K562 (cell line): Measurements from ENCODE around the gene COA6. TPM values are rescaled to one million over a fixed set of nuclear protein-coding genes. Genes with fewer than 3 reads are reported as not detected.
"Not testable (repeated sequence)": the region's sequence is repeated elsewhere in the genome, so short reads cannot be mapped to it uniquely, and the experiment has no call there.

Experiments
- ATAC-seq: fragments of 200-7000 bp; cut with Tn5 transposase; 3 replicates; pipeline ENCODE4 v1.9.1; 2020; ENCODE audit warnings: moderate library complexity
- BruUV-seq: library from RNA; stranded (reverse); fragments of 400-500 nt; replicated peaks from 2 replicates; lab custom pipeline; 2021; lab: Mats Ljungman, UMichigan
- CTCF ChIA-PET: fragments of 300-600 bp; formaldehyde crosslinking; extraction: SDS; loops from one replicate; lab custom pipeline; 2021; ENCODE audit warnings: low intra/inter-chr PET ratio; lab: Yijun Ruan, JAX
- POLR2A ChIA-PET: fragments of 300-600, 350-650 bp; sonication (Branson Sonifier 250); formaldehyde crosslinking; extraction: SDS; loops from one replicate; lab custom pipeline; 2021; ENCODE audit warnings: antibody characterized with exemption, inconsistent platforms; lab: Yijun Ruan, JAX
- DNase-seq, 4 experiments: peaks; one replicate each; pipeline versions ENCODE4 v3.0.0 to v3.0.0-alpha.2; 2011 to 2018; ENCODE audit warnings: low spot score in 3 of 4, mixed read lengths in 3 of 4; ENCODE audit errors: extremely low read depth in 1 of 4
- FAIRE-seq: peaks from 2 replicates; lab custom pipeline; 2011; peaks lifted over from hg19 to GRCh38; lab: Jason Lieb, UNC
- H2AFZ ChIP-seq: 2 replicates; pipeline ENCODE4 v1.6.0; 2011; ENCODE audit warnings: low read depth, low read length, control low read depth, inconsistent platforms
- H3K27ac ChIP-seq: fragments of 200-600 bp; 3 replicates; pipeline ENCODE4 v1.8.0; 2011; ENCODE audit warnings: low read depth, mild to moderate bottlenecking, control low read depth, inconsistent platforms, low read length, moderate library complexity, mixed read lengths; ENCODE audit errors: extremely low read depth
- H3K27me3 ChIP-seq, 2 experiments: fragments of 300-600 bp in 1 of 2; 2 replicates in 1 of 2; 3 replicates in 1 of 2; pipeline versions ENCODE4 v1.6.0 to v1.8.0; 2011; ENCODE audit warnings: inconsistent platforms in 2 of 2, low read length in 2 of 2, mild to moderate bottlenecking in 1 of 2, mixed read lengths in 1 of 2, moderate library complexity in 1 of 2; ENCODE audit not compliant: control insufficient read depth in 2 of 2, insufficient read depth in 2 of 2
- H3K36me3 ChIP-seq: fragments of 300-600 bp; 3 replicates; pipeline ENCODE4 v1.8.0; 2011; ENCODE audit warnings: mild to moderate bottlenecking, low read length, inconsistent platforms; ENCODE audit not compliant: control insufficient read depth, insufficient read depth
- H3K4me1 ChIP-seq, 2 experiments: fragments of 200-600 bp in 1 of 2; replicated peaks in 1 of 2; 2 replicates in 1 of 2; 3 replicates in 1 of 2; pipeline versions ENCODE4 v1.5.1 to v1.8.0; 2011; ENCODE audit warnings: inconsistent platforms in 2 of 2, low read length in 2 of 2, mild to moderate bottlenecking in 1 of 2, mixed read lengths in 1 of 2, moderate library complexity in 1 of 2; ENCODE audit not compliant: control insufficient read depth in 2 of 2, insufficient read depth in 2 of 2
- H3K4me2 ChIP-seq: 2 replicates; pipeline ENCODE4 v1.6.1; 2011; ENCODE audit warnings: low read length, control low read depth, inconsistent platforms, mixed read lengths; ENCODE audit not compliant: insufficient read depth
- H3K4me3 ChIP-seq: fragments of 200-600 bp; sonication (generic), shearing (Covaris generic); 2 replicates; pipeline ENCODE4 v1.5.1; 2016; ENCODE audit warnings: control low read depth, inconsistent platforms
- H3K79me2 ChIP-seq: fragments of 200-600 bp; 3 replicates; pipeline ENCODE4 v1.8.0; 2011; ENCODE audit warnings: low read length, inconsistent platforms; ENCODE audit not compliant: control insufficient read depth, insufficient read depth
- H3K9ac ChIP-seq, 2 experiments: 2 replicates each; pipeline versions ENCODE4 v1.6.0 to v1.6.1; 2011; ENCODE audit warnings: low read depth in 2 of 2, low read length in 2 of 2, control low read depth in 1 of 2, inconsistent platforms in 1 of 2, mild to moderate bottlenecking in 1 of 2, mixed read lengths in 1 of 2; ENCODE audit not compliant: insufficient read depth in 1 of 2
- H3K9me1 ChIP-seq: one replicate; pipeline ENCODE4 v1.6.0; 2011; ENCODE audit warnings: inconsistent platforms, mild to moderate bottlenecking, low read length, moderate library complexity; ENCODE audit not compliant: control insufficient read depth, insufficient read depth
- H3K9me3 ChIP-seq: replicated peaks from 2 replicates; pipeline ENCODE4 v1.5.1; 2011; ENCODE audit warnings: low read depth, low read length, inconsistent platforms; ENCODE audit not compliant: control insufficient read depth, insufficient read depth
- H4K20me1 ChIP-seq: replicated peaks from 2 replicates; pipeline ENCODE4 v1.6.1; 2011; ENCODE audit warnings: low read length, inconsistent platforms, mixed read lengths; ENCODE audit not compliant: control insufficient read depth, insufficient read depth
- C11orf30 ChIP-seq: fragments of 450-650 bp; IDR thresholded peaks from 2 replicates; pipeline ENCODE4 v1.6.1; 2016; ENCODE audit warnings: low read depth, mild to moderate bottlenecking
- CBX2 ChIP-seq: fragments of 200-600 bp; sonication (generic); IDR thresholded peaks from one replicate; pipeline ENCODE4 v1.6.1; 2012; ENCODE audit warnings: mild to moderate bottlenecking, low read length, inconsistent platforms; ENCODE audit not compliant: insufficient read depth, poor library complexity, severe bottlenecking
- NFE2 ChIP-seq: IDR thresholded peaks from 2 replicates; pipeline ENCODE4 v1.6.1; 2014; ENCODE audit warnings: antibody characterized with exemption, low read depth
- PRMT5 ChIP-seq: sonication (generic); formaldehyde crosslinking; IDR thresholded peaks from 2 replicates; pipeline ENCODE4 v1.5.0; 2020; ENCODE audit warnings: missing genetic modification reagents
- SIX5 ChIP-seq, 2 experiments: IDR thresholded peaks; 2 replicates each; pipeline ENCODE4 v1.6.1; 2011; ENCODE audit warnings: low read length in 2 of 2, borderline replicate concordance in 1 of 2, low read depth in 1 of 2, mild to moderate bottlenecking in 1 of 2, moderate library complexity in 1 of 2; ENCODE audit not compliant: insufficient read depth in 1 of 2
- SMARCA4 ChIP-seq: fragments of 450-650 bp; IDR thresholded peaks from 2 replicates; pipeline ENCODE4 v1.6.1; 2016
- TRIM24 ChIP-seq, 2 experiments: fragments of 450-650 bp; IDR thresholded peaks; 2 replicates each; pipeline ENCODE4 v1.6.1; 2016
- ZNF274 ChIP-seq: IDR thresholded peaks from 2 replicates; pipeline ENCODE4 v1.6.1; 2011; ENCODE audit warnings: low read depth, mild to moderate bottlenecking, low read length, moderate library complexity, borderline replicate concordance
- ZNF551 ChIP-seq: fragments of 250-450 bp; sonication (Bioruptor Pico); IDR thresholded peaks from 2 replicates; pipeline ENCODE4 v1.5.0; 2021; ENCODE audit warnings: mild to moderate bottlenecking, moderate library complexity
- WGBS: fragments of 100-300 bp; shearing (Covaris generic); methylation state at CpG from one replicate; pipeline ENCODE4 v1.1.6; 2016; ENCODE audit warnings: low coverage, mixed read lengths; ENCODE audit not compliant: insufficient coverage; ENCODE audit errors: missing lambda C conversion rate; 5-methylcytosine and 5-hydroxymethylcytosine counted together
- in situ Hi-C: fragments of 300-500 bp; cut with MboI; formaldehyde crosslinking; loops from 4 replicates; pipeline ENCODE4 v1.15.0; 2018; ENCODE audit warnings: inconsistent platforms, mixed read lengths
- intact Hi-C: fragments of 100-400 bp; cut with micrococcal nuclease; formaldehyde crosslinking; loops from 2 replicates; pipeline ENCODE4 v1.14.2; 2022
- polyA plus RNA-seq, 8 experiments: library from polyadenylated mRNA; depleted of rRNA in 4 of 8; stranded (reverse) in 5 of 8; unstranded in 3 of 8; fragments of >200 nt; fragmentation: Nextera tagmentation in 2 of 8; fragmentation: Illumina TruSeq in 1 of 8; extraction: Ambion mirVana in 2 of 8; extraction: Trizol in 1 of 8; gene quantifications; 2 replicates each; pipeline versions ENCODE4 v1.2.1 to v1.2.3, GENCODE V29; 2011 to 2014; ENCODE audit warnings: inconsistent platforms in 1 of 8, missing spikeins in 1 of 8
- total RNA-seq, 7 experiments: library from RNA; depleted of rRNA in 6 of 7; stranded (reverse); fragments of >200 nt in 6 of 7; fragmentation: Illumina TruSeq in 2 of 7; extraction: Trizol in 2 of 7; gene quantifications; 2 replicates each; pipeline versions ENCODE4 v1.2.1 to v1.2.3, GENCODE V29; 2011 to 2021; ENCODE audit warnings: low replicate concordance in 1 of 7

COA6 gene
- total and polyA plus RNA-seq, 9 of the 15 experiments (the other 6 are each of a cell fraction or from before 2014, with no cell fraction given), result 77.7 to 187 (median 134) TPM

DNA sequence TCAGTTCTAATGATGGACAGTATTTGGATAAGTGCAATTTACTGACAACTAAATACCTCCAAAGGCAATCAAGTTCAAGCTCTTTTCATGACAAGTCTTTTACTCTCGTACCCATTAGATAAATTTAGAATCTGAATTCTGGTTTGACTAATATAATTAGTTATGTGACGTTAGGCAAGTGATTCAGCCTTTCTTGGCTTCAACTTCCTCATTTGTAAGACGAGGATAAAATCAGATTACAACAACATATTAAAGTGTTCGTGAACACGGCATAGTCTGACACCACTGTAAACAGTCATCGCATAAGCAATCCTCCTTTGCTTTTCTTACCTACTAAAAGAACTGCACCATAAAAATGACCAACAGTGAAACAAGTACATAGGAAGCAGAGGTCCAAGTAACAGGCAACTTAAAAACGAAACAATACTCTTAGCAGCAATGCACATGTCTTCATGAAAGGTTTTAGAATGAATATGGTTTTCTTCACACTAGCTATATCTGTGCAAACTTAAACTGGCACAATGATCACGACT lies 25.7 kb downstream of the COA6 start (continued):
- TF ChIP-seq SIX5 (IDR thresholded peaks at IDR 0.05; ENCODE audit: borderline replicate concordance in 1 of 2, insufficient read depth in 1 of 2, low read depth in 1 of 2, low read length in 2 of 2) (no peak), C11orf30 (peak; percentile 31; the same call in 1 of the 2 replicates), PRMT5 (CRISPR knock-in tag) (no peak), NFE2 (peak; percentile 80), TRIM24 (IDR thresholded peaks at IDR 0.05) (no peak), ZNF274 (no peak), CBX2 (no peak), SMARCA4 (0 out of 2 replicates have a peak, but pooled peaks have one; percentile 16)

DNA sequence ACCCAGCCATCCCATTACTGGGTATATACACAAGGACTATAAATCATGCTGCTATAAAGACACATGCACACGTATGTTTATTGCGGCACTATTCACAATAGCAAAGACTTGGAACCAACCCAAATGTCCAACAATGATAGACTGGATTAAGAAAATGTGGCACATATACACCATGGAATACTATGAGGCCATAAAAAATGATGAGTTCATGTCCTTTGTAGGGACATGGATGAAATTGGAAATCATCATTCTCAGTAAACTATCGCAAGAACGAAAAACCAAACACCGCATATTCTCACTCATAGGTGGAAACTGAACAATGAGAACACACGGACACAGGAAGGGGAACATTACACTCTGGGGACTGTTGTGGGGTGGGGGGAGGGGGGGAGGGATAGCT lies 26.3 kb downstream of the COA6 start:
- intact Hi-C loops, H3K9ac ChIP-seq: not testable (repeated sequence)

More for the DNA sequence above, 26.3 kb downstream of the COA6 start:
- ATAC-seq, H3K27me3 ChIP-seq, H3K79me2 ChIP-seq, H3K9me3 ChIP-seq, H3K4me1 ChIP-seq, H3K27ac ChIP-seq, H2AFZ ChIP-seq, H3K9me1 ChIP-seq, CTCF ChIA-PET, in situ Hi-C loops, H3K4me2 ChIP-seq, H4K20me1 ChIP-seq, H3K4me3 ChIP-seq, FAIRE-seq, BruUV-seq, H3K36me3 ChIP-seq, DNase-seq: not testable (repeated sequence)
- POLR2A ChIA-PET, result interaction anchor here (1.5 kb wide), 1 partner anchor 22 kb away, joined by 5 read pairs; no protein-coding TSS in a partner anchor
- 89% methylated on average over 6 of the region's 6 CpGs for WGBS
- TF ChIP-seq ZNF551 (CRISPR knock-in tag), result 0 out of 2 replicates have a peak, but pooled peaks have one; percentile 27
